ENCODE measurements around the gene USP36.

The USP36 gene

GRCh38 chr17:78808163-78808562 lies 32.5 kb downstream of the USP36 start:
- DNase-seq = no peak

DNA sequence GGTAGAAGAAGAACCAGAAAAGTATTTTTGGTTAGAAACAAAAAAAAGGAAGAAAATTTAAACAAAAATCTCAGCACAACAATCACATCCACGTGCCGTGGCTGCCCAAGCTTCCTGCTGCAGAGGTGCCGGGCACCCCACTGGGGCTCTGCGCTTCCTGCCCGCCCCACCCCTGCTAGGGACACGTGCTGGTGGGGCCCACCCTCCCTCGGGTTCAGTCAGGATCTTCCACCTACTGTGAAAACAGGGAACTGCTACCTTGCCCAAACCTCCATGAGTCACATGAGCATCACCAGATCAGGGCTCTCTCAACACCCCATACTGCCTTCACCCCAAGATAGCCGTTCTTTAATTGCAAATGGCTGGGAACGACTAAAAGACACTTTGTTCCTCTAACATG lies 34.2 kb downstream of the USP36 start:
- no peak for DNase-seq

DNA sequence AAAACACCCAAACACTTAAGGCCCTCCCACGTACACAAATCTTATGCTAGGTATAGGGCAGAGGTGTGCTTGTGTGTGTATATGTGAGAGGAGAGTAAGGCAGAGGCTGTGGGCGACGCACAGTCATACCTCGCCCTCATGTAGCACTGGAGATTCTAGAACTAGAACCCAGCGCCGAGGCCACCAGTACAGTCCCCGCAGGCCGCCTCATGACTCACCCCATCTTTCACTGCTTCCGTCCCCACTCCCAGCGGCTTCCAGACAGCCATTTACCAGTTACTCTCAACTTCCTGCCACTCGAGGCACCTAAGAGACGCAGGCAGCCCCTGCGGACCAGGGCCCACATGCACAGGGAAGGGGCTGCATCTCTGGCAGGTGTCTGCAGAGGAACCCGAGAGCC lies 35.3 kb downstream of the USP36 start:
- DNase-seq = no peak

DNA sequence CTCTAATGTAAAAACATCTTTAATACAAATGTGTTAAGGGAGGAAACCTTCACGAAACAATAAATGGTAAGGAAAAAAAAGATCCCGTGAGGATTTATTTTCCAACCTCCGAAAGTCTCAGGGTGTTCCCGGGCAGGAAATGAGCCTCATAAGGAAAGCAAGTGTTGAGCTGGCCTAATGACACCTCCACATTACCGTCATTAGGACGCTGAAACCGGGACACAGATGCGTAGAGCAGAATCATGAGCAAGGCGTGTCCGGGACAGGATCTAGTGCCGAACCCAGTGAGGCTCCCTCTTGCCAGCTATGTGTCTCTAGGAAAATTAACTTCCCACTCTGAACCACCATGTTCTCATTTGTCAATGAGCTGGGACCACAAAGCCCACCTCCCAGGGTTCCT lies 35.8 kb downstream of the USP36 start:
- no peak for DNase-seq

DNA sequence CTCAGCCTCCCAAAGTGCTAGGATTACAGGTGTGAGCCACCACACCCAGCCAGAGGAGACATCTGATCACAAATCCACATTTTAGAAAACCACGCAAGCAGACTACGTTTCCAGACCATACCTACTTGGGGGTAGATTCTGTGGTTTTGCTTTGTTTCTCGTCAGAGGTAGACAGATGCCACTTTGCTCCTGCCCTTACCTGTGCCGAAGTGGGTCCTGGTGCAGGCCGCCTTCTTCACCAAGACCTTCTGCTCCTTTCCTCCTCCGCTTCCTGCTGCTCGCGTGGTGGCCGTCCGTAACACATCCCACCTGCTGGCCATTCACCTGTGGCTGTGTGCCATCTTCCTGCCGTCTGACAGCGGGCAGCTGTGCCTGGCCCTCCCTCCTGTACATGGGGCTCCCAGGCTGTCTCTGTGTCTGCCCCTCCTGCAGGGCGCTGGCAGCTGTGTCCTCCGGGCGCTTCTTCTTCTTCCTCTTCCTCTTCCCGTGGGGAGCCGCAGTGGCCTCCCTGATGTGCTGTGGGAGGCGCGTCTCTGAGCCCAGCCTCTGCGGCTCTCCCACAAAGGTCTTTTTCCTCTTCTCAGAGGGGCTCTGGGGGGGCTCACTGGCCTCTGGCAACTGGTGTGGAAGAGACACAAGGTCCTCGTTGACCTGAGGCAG lies 37.3 kb downstream of the USP36 start:
- DNase-seq = no peak

DNA sequence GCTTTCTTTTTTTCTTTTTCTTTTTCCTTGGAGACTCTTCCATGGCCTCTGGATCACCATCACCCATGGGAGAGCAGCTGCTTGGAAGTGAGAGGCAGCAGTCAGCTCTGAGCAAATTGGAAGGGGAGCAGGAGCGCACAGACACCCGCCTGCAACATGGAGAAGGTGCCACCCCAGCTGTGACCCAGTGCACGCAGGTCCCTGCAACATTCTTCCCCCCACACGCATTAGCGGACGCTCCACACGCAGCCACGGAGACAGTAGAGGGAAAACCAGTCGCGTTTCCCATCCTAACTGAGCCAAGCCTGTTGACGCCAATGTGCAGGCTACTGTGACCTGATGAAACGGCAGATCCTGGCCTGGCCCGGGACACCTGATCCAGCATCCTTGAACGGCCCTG lies 38.2 kb downstream of the USP36 start:
- DNase-seq = no peak

DNA sequence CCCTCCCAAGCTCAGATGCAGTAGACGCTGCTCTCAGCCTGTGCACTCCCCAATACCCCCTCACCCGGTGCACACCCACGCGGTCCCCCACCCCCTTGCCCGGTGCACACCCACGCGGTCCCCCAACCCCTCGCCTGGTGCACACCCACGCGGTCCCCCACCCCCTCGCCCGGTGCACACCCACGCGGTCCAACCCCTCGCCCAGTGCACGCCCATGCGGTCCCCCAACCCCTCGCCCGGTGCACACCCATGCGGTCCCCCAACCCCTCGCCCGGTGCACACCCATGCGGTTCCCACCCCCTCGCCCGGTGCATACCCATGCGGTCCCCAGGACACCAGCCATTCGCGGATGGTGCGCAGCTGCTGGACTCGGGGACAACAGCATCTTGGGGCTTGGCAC lies 38.6 kb downstream of the USP36 start:
- no peak for DNase-seq

DNA sequence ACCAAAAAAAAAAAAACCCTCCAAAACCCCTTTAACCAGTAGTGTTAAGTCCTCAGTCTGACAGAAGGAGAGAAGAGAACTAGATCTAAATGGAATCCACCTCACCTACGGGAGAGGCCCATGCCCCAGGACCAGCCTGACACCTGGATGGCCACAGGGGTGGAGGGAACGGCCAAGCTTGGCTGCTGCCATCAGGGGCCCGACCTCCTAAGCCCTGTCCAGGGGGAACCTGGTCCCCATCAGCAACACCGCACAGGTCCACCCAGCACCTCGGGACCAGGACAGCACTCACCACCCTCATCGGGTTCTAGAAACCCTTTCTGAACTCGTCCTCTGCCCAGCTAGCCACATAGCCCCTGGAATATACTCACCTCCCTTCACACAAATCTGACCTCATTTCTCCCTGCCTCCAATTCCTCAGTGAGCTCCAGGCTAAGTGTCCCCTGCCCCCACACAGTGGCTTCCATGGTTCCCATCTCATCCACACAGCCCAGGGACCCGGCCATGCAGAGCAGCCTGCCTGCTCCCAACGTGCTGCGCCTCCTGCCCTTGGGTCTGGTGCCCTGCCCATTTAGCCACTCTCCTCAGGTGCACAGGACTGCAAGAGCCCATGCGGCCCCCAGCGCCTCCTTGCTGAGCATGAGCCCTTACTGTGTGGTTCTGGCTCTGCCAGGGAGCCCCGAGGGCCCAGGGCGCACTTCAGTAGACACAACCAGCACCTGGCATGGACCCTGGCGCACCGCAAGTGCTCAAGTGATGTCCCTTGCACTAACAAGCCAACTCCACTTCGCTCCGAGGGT lies 40.3 kb downstream of the USP36 start:
- no peak for DNase-seq

DNA sequence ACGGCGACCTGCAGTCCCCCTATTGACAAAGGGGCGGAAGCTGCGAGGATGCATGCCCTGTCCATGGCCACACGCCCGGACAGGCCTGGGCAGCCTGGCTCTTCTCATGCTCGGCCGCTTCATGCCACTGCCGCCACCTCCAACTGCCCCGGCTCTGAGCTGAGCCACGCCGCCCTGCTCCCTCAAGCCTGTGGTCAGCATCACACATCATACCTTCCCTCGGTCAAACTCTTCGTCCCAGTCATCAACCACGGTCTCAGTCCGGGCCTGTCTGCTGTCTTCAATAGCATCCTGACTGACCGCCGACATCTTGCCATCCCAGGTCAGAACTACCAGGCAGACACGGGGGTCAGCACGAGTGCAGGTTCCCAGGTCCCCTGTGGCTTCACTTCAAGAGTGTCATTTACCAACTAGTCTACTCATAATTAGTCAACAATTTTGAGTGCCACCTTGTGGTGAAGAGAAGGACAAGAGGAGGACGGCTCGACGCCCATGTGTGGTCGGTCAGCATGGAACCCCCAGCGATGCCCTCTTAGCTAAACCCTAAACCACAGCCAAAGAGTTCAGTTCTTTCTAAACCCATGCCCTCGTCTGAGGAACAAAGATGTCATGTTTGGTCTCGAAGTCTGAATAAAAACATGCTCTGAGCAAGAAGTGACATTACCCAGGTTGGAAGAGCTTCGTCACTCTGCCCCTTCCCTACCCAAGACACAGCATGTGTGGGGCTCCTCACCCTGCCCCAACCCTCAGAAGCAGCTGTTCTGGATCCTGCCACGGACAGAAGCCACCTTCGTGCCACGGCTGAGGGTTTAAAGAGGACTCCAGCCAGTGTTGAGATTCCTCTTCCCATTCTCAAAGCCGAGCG lies 41.7 kb downstream of the USP36 start:
- DNase-seq = no peak

GRCh38 chr17:78797691-78798585 lies 42.7 kb downstream of the USP36 start:
- no peak for DNase-seq

GRCh38 chr17:78797213-78797612 lies 43.4 kb downstream of the USP36 start:
- no peak for DNase-seq

DNA sequence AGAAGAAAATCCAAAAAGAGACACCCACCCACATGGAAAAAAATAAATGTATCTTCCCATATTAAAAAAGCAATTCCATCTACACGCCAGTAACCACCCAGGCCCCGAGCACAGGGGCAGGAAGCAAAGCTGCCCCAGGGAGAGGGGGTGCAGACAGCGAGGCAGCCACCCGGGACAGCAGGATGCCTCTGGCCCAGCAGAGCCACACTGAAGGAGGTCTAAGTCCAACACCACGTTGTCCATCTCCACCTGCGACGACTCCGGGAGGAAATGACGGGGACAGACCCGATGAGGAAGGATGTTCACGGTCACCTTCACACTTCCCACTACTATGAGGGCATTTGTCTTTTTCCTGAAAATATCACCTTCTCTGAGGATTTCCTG lies 44.1 kb downstream of the USP36 start:
- DNase-seq = no peak

GRCh38 chr17:78795861-78796516 lies 44.6 kb downstream of the USP36 start:
- DNase-seq = no peak

DNA sequence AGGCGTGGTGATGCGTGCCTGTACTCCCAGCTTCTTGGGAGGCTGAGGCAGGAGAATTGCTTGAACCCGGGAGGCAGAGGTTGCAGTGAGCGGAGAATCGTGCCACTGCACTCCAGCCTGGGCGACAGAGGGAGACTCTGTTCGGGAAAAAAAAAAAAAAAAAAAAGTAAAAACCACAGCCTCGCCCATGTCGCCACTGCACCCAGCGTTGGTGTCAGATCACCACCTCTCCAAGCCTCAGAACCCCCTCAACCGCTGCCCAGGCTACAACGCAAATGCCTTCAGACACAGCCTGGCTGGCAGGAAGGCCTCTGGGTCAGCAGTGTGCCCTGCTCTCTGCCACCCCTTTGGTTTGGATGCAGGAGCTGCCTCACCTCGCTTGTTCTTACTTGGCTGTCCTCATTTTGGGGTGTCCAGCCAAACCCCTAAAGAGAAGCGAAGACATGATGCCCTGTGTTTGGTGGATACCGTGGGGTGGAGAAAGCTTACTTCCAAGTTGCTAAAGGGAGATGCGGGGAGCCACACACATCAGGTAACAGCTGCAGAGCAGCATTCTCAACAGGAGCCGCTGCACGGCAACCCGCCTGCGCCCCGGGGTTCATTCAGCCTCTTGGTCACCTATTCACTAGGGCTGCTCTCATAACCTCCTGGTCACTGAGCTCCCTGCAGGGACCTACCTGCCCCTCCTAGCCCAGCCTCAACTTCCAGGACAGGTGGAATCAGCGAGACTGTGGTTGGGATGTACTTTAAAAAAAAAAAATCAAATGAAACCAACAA lies 45.6 kb downstream of the USP36 start:
- DNase-seq = no peak

- DNase-seq = no peak
Observed at GRCh38 chr17:78794399-78794798, 46.2 kb downstream of the USP36 start.

DNA sequence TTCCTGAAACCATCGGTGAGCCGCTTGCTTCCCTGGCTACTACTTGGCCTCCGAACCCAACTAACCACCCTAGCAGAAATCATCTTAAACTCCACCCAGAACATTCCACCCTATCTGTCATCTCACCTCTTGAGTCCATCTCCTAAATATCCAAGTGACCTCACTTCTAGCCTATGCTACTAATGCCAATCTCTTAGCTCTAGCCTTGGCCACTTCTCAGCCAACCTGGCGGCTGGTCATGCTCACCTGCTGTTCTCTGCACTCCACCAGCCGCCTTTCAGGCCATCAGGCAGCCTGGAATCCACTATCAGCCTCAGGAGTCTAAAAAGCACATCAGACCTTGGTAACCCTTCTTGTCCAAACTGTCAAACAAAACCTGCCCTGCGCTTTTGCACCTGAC lies 46.6 kb downstream of the USP36 start:
- DNase-seq = no peak

GRCh38 chr17:78793415-78793814 lies 47.2 kb downstream of the USP36 start:
- no peak for DNase-seq

GRCh38 chr17:78791840-78792709 lies 48.5 kb downstream of the USP36 start:
- no peak for DNase-seq

GRCh38 chr17:78790552-78790951 lies 50.1 kb downstream of the USP36 start:
- DNase-seq = no peak

DNA sequence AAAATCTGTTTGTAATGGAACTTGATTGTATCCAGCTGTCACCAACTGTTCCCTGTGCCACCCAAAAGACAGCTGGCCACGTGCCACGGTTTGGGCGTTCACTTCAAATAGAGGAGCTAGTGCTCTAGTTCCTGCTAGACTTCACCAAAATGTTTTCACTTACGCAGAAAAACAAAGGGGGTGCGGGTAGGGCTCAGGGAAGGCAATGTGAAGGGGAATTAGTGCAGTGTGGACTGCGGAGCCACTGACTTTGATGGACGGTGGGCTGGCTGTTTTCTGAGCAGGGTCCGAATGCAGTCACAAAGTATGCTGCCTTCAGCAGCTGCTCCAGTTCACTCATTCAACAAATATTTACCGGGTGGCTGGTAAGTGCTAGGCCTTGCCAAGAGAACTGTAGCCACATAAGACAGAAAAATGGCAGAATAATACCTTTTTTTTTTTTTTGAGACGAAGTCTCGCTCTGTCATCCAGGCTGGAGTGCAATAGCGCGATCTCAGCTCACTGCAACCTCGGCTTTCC lies 50.9 kb downstream of the USP36 start:
- no peak for DNase-seq

Measured in DMS 273 treated with DMSO at 0.1 percent for 48 hours (cell line).